ENCODE measurements around the gene CDH13.
A peak's percentile ranks its signal among the peaks of the same experiment; 100 is the strongest.

CDH13 gene

GRCh38 chr16:83268169-83268568, 641.4 kb downstream of the CDH13 start:
- no peak for DNase-seq

GRCh38 chr16:83269048-83269447, 642.3 kb downstream of the CDH13 start:
- peak; percentile 27 for DNase-seq

GRCh38 chr16:83269541-83269940, 642.8 kb downstream of the CDH13 start:
- no peak for DNase-seq

GRCh38 chr16:83270061-83270460, 643.3 kb downstream of the CDH13 start:
- no peak for DNase-seq

- no peak for DNase-seq
These were observed 643.9 kb downstream of the CDH13 start for GRCh38 chr16:83270640-83271039.

GRCh38 chr16:83271123-83271522, 644.4 kb downstream of the CDH13 start:
- no peak for DNase-seq

GRCh38 chr16:83271970-83272575, 645.3 kb downstream of the CDH13 start:
- DNase-seq = peak; percentile 56

- no peak for DNase-seq
These were observed 646.1 kb downstream of the CDH13 start for GRCh38 chr16:83272843-83273242.

GRCh38 chr16:83273504-83274173, 646.9 kb downstream of the CDH13 start:
- no peak for DNase-seq

- DNase-seq = no peak
These were observed 652.5 kb downstream of the CDH13 start for GRCh38 chr16:83279251-83279650.

- no peak for DNase-seq
These were observed 659.2 kb downstream of the CDH13 start for GRCh38 chr16:83285921-83286320.

- DNase-seq = no peak
These were observed 669.7 kb downstream of the CDH13 start for GRCh38 chr16:83296505-83296904.

GRCh38 chr16:83298541-83298940, 671.8 kb downstream of the CDH13 start:
- DNase-seq = no peak

GRCh38 chr16:83300326-83300725, 673.6 kb downstream of the CDH13 start:
- no peak for DNase-seq

GRCh38 chr16:83301971-83302370, 675.2 kb downstream of the CDH13 start:
- peak; percentile 43 for DNase-seq

- no peak for DNase-seq
These were observed 676.1 kb downstream of the CDH13 start for GRCh38 chr16:83302853-83303252.

- peak; percentile 93 for DNase-seq
These were observed 678.3 kb downstream of the CDH13 start for GRCh38 chr16:83305092-83305491.

- DNase-seq = no peak
These were observed 680.3 kb downstream of the CDH13 start for GRCh38 chr16:83306961-83307593.

GRCh38 chr16:83307594-83307992, 680.8 kb downstream of the CDH13 start:
- no peak for DNase-seq

- no peak for DNase-seq
These were observed 681.6 kb downstream of the CDH13 start for GRCh38 chr16:83308414-83308813.

- no peak for DNase-seq
These were observed 684.0 kb downstream of the CDH13 start for GRCh38 chr16:83310816-83311215.

GRCh38 chr16:83312015-83312717, 685.4 kb downstream of the CDH13 start:
- DNase-seq = no peak

GRCh38 chr16:83312718-83313245, 686.0 kb downstream of the CDH13 start:
- no peak for DNase-seq
